Skeletal muscle satellite cell (primary cell): ENCODE results near the gene ANKRD10. TPM values are rescaled to one million over a fixed set of nuclear protein-coding genes. Genes with fewer than 3 reads are reported as not detected.
"Not testable (repeated sequence)": the region's sequence is repeated elsewhere in the genome, so short reads cannot be mapped to it uniquely, and the experiment has no call there.

Experiments used
- H3K27me3 ChIP-seq: 2 replicates; pipeline ENCODE4 v1.7.0; 2013; ENCODE audit warnings: low read length; ENCODE audit not compliant: control insufficient read depth, insufficient read depth
- H3K36me3 ChIP-seq: 2 replicates; pipeline ENCODE4 v1.7.0; 2013; ENCODE audit warnings: mild to moderate bottlenecking, control low read depth, low read length; ENCODE audit not compliant: insufficient read depth
- H3K4me1 ChIP-seq: 2 replicates; pipeline ENCODE4 v1.7.0; 2013; ENCODE audit warnings: low read length; ENCODE audit not compliant: control insufficient read depth, insufficient read depth
- H3K4me2 ChIP-seq: 2 replicates; pipeline ENCODE4 v1.7.0; 2013; ENCODE audit warnings: mild to moderate bottlenecking, low read length
- H3K4me3 ChIP-seq: 2 replicates; pipeline ENCODE4 v1.7.0; 2013; ENCODE audit warnings: low read length
- H3K9ac ChIP-seq: 2 replicates; pipeline ENCODE4 v1.7.0; 2013; ENCODE audit warnings: mild to moderate bottlenecking, low read depth, low read length, moderate library complexity
- H3K9me3 ChIP-seq: replicated peaks from 2 replicates; pipeline ENCODE4 v1.7.0; 2013; ENCODE audit warnings: mild to moderate bottlenecking, control low read depth, low read length
- total RNA-seq: library from RNA; depleted of rRNA; stranded (reverse); fragments of >200 nt; gene quantifications from 2 replicates; pipeline ENCODE4 v1.2.3, GENCODE V29; 2012; rRNA removed

Gene ANKRD10
- total RNA-seq: 44.1 and 46.9 TPM in 2 replicates

DNA sequence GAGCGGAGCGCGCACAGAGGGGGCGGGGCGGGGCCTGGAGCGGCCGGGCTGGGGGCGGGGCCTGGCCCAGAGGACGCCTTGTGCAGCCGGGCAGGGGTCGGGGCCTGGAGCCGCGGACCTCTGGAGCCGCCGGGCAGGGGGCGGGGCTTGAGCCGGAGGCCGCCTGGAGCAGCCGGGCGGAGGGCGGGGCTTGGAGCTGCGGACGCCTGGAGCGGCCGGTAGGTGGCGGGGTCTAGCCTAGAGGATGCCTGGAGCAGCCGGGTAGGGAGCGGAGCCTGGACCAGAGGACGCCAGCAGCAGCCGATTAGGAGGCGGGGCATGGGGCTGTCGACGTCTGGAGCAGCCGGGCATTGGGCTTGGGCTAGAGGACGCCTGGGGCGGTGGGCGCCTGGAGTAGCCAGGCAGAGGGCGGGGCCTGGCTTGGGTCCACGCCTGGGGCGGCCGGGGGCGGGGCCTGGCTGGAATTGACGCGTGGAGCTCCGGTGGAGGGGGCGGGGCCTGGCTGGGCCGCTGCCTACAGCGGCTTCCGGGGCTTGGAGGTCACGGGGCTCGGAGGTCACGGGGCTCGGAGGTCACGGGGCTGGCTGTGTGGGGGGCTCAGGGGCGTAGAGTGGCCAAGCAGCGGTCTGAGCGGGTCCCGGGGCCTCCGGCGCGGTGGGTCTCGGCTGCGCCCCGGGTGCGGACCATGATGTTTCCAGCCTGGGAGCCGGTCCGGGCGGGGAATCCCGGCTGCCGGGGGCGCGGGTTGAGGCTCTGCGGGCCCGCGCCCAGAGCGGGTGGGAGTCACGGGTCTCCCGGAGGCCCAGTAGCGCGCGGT, at the start of gene ANKRD10:
Gene ANKRD10, minus strand, starts transcription at position 13 of the 817 bp plus-strand sequence. CDS start 135 bp downstream, outside the sequence.
- Histone ChIP-seq H3K36me3 (peaks cover 4% of the 10 kb centered on the region), H3K4me2 (peak within 1 kb of the TSS; percentile 96), H3K9ac (peak within 1 kb of the TSS; percentile 97), H3K27me3 (no peaks in the 10 kb centered on the region), H3K9me3 (no peaks in the 10 kb centered on the region), H3K4me3 (peak within 1 kb of the TSS; percentile 100), H3K4me1 (peaks cover 37% of the 10 kb centered on the region)

DNA sequence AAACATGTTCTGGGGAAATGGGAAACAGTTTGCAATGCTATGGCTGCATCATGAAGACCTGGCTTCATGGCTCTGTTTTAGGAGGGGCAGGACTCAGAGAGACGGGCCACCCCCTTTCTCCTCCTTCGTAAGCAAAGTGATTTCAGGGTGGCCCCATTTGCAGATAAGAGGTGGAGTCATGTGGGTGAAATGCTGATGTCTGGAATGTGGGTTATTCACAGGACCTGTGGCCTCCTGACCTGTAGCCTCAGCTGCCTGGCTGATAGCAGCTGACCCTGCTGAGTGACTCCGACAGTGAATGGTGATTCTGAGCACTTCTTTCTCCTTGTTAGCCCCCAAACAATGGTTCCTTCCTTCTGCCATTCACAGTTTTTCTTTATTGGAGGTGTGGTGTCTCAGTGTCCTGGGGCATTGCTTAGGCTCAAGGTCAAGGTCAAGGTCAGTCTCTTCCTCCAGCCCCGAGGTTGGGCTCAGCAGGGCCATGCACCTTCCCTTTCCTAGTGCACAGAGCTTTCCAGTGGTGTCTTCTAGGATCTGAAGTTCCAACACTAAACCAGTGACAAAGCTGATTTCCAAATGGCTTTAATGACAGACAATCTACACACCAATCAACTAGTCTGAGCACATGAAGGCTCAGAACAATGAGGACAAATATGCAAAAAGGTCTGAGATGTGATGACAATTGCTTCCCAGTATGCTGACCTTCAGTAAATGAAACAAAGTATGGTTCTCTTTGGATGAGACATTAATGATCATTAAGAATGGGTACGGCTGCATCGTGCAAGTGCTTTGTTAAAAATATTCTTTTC, 49.6 kb upstream of the ANKRD10 start:
- Histone ChIP-seq H3K4me1 (peaks cover 6% of the 10 kb centered on the region), H3K27me3 (no peaks in the 10 kb centered on the region), H3K4me2 (no peak overlapping the region)

DNA sequence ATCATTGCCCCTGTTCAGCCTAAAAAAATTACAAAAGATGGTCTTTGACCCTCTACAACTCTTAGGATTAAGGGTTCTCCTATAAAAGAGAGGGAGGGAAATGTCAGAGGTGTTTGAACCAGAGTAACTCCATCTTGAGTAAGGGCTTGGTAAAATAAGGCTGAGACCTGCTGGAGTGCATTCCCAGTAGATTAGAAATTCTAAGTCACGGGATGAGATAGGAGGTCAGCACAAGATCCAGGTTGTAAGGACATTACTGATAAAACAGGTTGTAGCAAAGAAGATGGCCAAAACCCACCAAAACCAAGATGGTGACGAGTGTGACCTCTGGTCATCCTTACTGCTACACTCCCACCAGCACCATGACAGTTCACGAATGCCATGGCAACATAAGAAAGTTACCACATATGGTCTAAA, 48.7 kb upstream of the ANKRD10 start:
- Histone ChIP-seq H3K4me2 (no peak overlapping the region), H3K4me3 (no peak overlapping the region), H3K9ac (no peak overlapping the region), H3K27me3 (no peaks in the 10 kb centered on the region), H3K9me3 (peaks cover 11% of the 10 kb centered on the region), H3K36me3 (no peaks in the 10 kb centered on the region), H3K4me1 (peaks cover 6% of the 10 kb centered on the region)

More for the DNA sequence above, 49.6 kb upstream of the ANKRD10 start:
- Histone ChIP-seq H3K9ac (no peak overlapping the region), H3K36me3 (no peaks in the 10 kb centered on the region), H3K4me3 (no peak overlapping the region), H3K9me3 (peaks cover 11% of the 10 kb centered on the region)

DNA sequence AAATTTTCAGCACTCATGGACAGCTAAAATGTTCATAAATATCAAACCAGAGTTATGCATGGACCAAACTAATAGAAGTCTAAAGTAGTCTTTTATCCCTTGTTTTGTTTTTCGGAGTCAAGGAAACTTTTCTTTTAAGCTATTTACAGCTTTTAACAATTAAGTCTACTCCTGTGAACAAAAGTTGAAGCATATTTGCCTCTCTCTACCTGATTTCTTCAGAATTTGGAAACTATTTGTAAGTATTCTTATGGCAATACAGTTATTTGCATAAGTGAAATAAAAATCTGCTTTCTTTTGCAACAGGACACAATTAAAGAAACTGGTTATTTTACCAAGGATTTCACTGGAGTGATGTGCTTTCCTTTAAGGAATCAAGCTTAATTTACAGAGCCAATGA, 47.1 kb upstream of the ANKRD10 start:
- H3K36me3 ChIP-seq: no peaks in the 10 kb centered on the region
- H3K9ac ChIP-seq: no peak overlapping the region
- H3K4me3 ChIP-seq: no peak overlapping the region
- H3K4me2 ChIP-seq: no peak overlapping the region
- peaks cover 6% of the 10 kb centered on the region for H3K4me1 ChIP-seq
- peaks cover 11% of the 10 kb centered on the region for H3K9me3 ChIP-seq
- no peaks in the 10 kb centered on the region for H3K27me3 ChIP-seq

DNA sequence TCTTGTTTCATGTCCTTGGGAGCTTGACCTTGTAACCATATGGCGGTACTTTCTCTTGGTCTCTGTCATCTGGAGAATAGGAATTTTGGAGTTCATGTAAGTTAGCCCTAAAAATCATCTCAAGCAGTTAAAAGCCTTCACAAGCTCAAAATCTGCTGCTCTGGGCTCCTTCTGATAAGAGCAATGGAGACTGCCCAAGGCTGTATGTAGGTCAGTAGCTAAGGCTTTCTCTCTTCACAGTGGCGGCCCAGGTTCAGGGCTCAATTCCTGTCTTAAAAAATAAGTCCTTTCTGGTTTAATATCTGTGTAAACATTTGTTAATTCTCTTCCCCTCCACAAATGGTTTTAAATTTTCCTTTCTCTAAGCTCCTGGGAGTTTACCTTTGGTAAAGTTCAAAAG, 45.3 kb upstream of the ANKRD10 start:
- Histone ChIP-seq H3K4me2 (no peak overlapping the region), H3K36me3 (no peaks in the 10 kb centered on the region), H3K4me3 (no peak overlapping the region), H3K4me1 (peaks cover 11% of the 10 kb centered on the region), H3K9ac (no peak overlapping the region), H3K27me3 (no peaks in the 10 kb centered on the region), H3K9me3 (no peaks in the 10 kb centered on the region)

DNA sequence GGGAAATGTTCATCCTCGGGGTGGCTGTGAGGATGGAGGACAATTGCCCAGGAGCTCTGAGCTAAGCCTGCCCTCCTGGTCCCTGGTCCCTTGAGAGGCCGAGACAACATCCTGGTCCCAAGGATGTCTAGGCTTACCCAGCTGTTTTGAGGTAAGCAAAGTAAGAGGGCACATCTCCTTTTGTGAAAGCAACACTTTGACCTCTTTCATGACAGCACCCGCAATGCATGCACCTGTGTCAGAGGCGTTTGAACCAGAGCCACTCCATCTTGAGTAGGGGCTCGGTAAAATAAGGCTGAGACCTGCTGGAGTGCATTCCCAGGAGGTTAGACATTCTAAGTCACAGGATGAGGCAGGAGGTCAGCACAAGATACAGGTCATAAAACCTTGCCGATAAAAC, 43.1 kb upstream of the ANKRD10 start:
- Histone ChIP-seq H3K4me1 (peaks cover 13% of the 10 kb centered on the region), H3K9me3 (no peaks in the 10 kb centered on the region), H3K4me2 (no peak overlapping the region), H3K9ac (no peak overlapping the region), H3K4me3 (no peak overlapping the region), H3K27me3 (no peaks in the 10 kb centered on the region), H3K36me3 (no peaks in the 10 kb centered on the region)

DNA sequence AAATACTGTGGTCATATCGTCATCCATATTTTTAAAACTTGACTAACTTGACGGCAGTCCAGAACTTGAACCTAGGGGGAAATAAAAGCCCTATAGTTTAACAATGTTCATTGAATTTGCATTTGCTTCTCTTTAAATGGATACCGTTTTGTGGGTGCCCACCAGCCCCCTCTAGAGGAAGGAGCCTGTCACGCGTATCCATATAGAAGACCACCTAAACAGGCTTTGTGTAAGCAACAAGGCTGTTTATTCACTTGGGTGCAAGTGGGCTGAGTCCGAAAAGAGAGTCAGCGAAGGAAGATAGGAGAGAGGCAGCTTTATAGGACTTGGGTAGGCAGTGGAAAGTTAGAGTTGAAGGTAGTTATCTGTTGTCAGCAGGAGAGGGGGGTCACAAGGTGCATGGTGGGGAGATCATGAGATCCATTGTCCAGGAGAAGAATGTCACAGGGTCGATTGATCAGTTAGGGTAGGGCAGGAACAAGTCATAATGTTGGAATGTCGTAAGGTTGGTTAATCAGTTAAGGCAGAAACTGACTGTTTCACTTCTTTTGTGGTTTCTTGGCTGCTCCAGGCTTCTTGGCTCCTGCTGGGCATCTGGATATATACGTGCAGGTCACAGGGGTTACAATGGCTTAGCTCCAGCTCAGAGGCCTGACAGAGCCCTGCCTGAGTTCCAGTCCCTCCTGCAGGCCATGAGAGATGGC, 42.5 kb upstream of the ANKRD10 start:
- H3K27me3 ChIP-seq: no peaks in the 10 kb centered on the region
- no peak overlapping the region for H3K9ac ChIP-seq
- no peaks in the 10 kb centered on the region for H3K9me3 ChIP-seq
- no peak overlapping the region for H3K4me2 ChIP-seq
- peaks cover 13% of the 10 kb centered on the region for H3K4me1 ChIP-seq
- no peak overlapping the region for H3K4me3 ChIP-seq
- H3K36me3 ChIP-seq: no peaks in the 10 kb centered on the region

DNA sequence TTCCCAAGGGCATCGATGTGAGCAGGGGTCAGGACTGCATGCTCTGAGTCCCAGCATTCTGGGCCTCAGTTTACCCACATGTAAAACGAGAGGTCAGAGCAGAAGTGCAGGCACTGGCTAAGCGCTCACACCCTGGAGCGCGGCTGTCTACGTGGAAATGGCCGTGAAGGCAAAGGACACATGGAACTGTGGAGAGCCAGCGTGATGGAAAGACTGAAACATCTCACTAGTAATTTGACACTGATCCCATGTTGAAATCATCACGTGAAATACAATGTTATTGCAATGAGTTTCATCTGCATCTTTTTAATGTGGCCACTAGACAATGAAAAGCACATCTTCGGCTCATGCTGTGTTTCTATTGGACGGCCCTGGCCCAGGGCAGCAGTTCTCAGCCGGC, 41.3 kb upstream of the ANKRD10 start:
- H3K36me3 ChIP-seq, H3K4me3 ChIP-seq, H3K9ac ChIP-seq, H3K4me2 ChIP-seq, H3K27me3 ChIP-seq, H3K9me3 ChIP-seq: not testable (repeated sequence)
- H3K4me1 ChIP-seq: peaks cover 13% of the 10 kb centered on the region

DNA sequence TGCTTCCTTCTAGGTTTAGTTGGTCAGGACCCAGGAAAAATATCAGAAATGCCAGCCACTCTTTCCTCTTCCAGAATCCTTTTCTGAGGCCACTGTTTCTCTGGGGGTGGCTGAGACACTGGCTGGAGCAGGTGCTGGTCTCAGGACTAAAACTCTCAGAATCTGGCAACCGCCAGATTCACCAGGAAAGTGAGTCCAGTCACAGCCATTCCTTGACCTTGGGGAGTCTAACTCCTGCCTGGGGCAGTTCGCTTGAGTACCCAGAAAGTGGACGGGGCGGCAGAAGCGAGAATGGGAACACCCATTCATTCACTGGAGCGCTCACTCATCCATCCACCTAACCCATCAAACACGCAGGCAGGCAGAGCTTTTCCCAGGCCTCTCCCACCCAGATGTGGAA, 40.7 kb upstream of the ANKRD10 start:
- H3K9ac ChIP-seq: peak overlapping the region; percentile 75

DNA sequence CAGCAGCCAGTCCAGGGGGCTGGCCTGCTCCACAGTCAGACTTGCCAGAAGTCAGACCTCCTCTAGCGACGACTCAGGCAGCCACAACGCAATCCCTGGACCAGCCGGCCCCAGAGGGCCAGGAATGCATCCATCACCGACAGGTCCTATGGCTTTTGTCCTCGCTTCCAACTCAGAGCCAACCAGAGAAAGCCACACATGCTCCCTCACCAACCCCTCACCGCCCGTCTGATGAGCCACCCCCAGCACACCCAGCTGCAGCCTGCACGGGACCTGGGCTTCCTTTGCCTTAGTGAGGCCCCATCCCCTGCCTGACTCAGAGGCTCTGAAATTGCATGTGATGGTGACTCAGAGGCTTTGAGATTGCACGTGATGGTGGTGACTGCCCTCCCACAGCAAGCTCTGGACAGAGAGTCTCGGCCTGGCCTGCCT, 40.2 kb upstream of the ANKRD10 start:
- Histone ChIP-seq H3K4me2 (peak overlapping the region; percentile 49), H3K4me1 (peaks cover 13% of the 10 kb centered on the region), H3K9ac (peak overlapping the region; percentile 75)
- not testable (repeated sequence) for H3K9me3 ChIP-seq, H3K4me3 ChIP-seq, H3K36me3 ChIP-seq, H3K27me3 ChIP-seq

More for the DNA sequence above, 40.7 kb upstream of the ANKRD10 start:
- Histone ChIP-seq H3K4me1 (peaks cover 13% of the 10 kb centered on the region), H3K4me2 (peak overlapping the region; percentile 49)
- not testable (repeated sequence) for H3K36me3 ChIP-seq, H3K27me3 ChIP-seq, H3K4me3 ChIP-seq, H3K9me3 ChIP-seq

DNA sequence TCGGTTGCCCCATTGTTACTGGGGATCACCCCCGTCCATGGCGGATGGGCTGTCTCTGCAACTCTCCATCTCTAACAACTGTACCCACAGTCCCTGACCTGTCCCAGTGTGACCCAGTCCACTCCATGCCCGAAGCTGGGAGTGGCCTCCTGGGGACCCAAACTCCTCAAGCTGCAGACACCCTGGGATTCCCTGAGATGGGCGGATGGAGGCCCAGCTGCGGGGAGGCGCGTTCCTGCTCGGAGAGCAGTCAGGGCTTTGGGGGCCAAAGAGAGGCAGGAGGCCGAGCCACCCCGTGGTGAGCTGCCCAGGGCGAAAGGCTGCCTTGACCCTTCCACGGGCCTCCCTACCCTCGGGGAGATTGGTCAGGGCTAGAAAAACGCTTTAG, 39.7 kb upstream of the ANKRD10 start:
- not testable (repeated sequence) for H3K4me3 ChIP-seq, H3K9me3 ChIP-seq, H3K36me3 ChIP-seq, H3K27me3 ChIP-seq
- Histone ChIP-seq H3K4me2 (peak overlapping the region; percentile 44), H3K4me1 (peaks cover 13% of the 10 kb centered on the region), H3K9ac (peak overlapping the region; percentile 16)
